ENCODE measurements around the gene PLCE1. TPM values are rescaled to one million over a fixed set of nuclear protein-coding genes. Genes with fewer than 3 reads are reported as not detected.

Gene PLCE1
- total RNA-seq, 2 experiments from 2014 or later, result 0.03 TPM; not detected in 1

DNA sequence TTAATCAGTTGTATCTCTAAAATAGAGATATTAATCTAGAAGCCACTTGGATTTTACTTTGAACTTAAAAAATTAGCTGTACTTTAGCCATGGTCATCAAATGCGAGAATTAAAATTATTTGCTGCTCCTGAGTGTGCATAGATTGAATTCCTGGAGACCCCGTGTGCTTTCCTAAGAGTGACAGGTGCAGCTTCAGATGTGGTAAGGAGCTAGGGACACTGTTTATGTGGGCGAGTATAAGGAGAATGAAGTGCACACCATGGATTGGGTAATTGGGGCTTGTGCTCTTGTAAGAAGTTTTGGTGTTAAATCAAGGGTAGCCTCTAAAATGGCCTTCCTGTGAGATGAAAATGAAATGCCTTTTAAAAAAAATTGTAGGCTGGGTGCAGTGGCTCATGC is 9.8 kb downstream of the PLCE1 start:
- Histone ChIP-seq H3K27me3 (ENCODE audit: control insufficient read depth in 1 of 2, insufficient read depth in 2 of 2, low read length in 2 of 2) (peaks cover 5 to 6% of the 10 kb centered on the region in 2 experiments), H3K36me3 (ENCODE audit: insufficient read depth, low read length) (no peaks in the 10 kb centered on the region), H3K27ac (ENCODE audit: low read depth in 1 of 2, low read length in 2 of 2) (no peak overlapping the region), H3K4me1 (ENCODE audit: insufficient read depth, low read length) (no peaks in the 10 kb centered on the region), H3K9me3 (ENCODE audit: control insufficient read depth in 1 of 2, insufficient read depth in 1 of 2, low read length in 2 of 2) (peaks cover 0 to 4% of the 10 kb centered on the region in 2 experiments), H3K4me3 (ENCODE audit: low read length) (no peak overlapping the region)
- Mint-ChIP-seq H3K4me1 (ENCODE audit: low read depth) (no peaks in the 10 kb centered on the region), H3K36me3 (ENCODE audit: low read depth) (no peaks in the 10 kb centered on the region), H3K4me3 (no peak overlapping the region), H3K9me3 (no peaks in the 10 kb centered on the region), H3K27ac (no peak overlapping the region), H3K27me3 (peaks cover 49% of the 10 kb centered on the region)
- ChIA-PET CTCF (no interaction called here), POLR2A (no interaction called here)
- no peak for DNase-seq
- intact Hi-C loops (cut with DNase I, micrococcal nuclease), result no loop called here
- ATAC-seq (ENCODE audit: poor library complexity), result no peak
- TF ChIP-seq, protein P1, sequence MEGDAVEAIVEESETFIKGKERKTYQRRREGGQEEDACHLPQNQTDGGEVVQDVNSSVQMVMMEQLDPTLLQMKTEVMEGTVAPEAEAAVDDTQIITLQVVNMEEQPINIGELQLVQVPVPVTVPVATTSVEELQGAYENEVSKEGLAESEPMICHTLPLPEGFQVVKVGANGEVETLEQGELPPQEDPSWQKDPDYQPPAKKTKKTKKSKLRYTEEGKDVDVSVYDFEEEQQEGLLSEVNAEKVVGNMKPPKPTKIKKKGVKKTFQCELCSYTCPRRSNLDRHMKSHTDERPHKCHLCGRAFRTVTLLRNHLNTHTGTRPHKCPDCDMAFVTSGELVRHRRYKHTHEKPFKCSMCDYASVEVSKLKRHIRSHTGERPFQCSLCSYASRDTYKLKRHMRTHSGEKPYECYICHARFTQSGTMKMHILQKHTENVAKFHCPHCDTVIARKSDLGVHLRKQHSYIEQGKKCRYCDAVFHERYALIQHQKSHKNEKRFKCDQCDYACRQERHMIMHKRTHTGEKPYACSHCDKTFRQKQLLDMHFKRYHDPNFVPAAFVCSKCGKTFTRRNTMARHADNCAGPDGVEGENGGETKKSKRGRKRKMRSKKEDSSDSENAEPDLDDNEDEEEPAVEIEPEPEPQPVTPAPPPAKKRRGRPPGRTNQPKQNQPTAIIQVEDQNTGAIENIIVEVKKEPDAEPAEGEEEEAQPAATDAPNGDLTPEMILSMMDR (IDR thresholded peaks at IDR 0.05), result no peak

DNA sequence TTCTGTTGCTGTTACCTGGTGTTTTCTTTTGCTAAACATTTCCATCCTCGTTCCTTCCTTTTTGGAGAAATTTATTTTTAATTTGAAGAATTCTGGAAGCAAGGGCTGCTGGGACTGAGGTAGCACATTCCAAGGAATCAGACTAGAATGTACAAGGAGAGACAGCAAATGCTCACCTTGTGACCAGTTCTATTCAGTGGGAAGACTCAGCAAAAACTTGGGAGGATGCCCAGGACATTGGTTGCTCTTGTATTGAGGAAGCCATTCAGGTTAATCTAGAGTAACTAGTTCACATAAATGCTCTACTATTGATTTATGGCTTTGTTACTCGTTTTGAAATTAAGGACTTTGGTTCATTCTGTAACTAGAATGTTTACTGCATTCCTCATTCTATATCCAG is 11.3 kb downstream of the PLCE1 start:
- CTCF ChIA-PET, result no interaction called here
- DNase-seq (no peak), ATAC-seq (ENCODE audit: poor library complexity) (no peak)

DNA sequence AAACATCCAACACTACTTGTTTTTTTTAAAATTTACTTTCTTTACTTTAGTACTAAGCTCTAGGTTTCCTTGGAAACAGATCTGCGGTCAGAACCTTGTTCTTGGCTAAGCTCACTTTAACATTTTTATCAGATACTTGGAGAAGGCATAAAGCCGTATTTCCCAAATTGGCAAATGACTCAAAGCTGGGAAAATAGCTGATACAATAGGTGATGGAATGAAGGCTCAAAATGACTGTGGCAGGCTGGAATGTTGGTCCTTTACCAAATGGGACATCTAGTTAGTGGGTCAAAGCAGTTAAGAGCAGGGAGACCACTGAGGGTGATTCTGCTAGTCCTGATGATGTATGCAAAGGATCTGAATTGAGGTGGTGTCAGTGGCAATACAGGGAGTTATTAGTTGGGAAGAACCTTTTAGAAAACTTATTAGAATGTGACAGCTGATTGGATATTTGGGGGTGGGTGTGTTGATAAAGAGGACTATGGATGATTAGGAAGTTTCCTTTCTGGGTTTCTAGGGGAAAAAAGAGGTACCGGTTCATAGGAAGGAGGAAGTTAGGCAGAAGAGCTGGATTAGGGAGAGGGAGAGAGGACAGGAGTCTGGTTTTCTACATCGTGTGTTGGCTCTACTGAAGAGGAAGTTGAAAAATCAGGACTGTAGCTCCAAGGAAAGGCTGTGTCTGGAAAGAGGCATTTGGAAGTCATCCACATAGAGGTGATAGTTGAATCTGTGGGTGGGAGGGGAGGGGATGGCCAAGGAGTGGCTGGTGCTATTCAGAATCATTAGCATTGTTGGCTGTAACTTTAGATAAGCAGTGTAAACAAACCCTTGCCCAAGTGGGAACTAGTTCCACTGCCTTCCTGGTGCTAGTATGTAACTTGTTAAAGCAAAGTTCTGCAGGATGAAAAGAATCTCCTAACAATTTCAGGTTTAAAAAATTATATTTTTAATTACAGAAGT is 13.1 kb downstream of the PLCE1 start:
- POLR2A ChIA-PET, result no interaction called here
- H3K9me3 Mint-ChIP-seq, result no peaks in the 10 kb centered on the region
- DNase-seq (no peak), ATAC-seq (ENCODE audit: poor library complexity) (no peak)
- CTCF ChIA-PET, result no interaction called here
- no peaks in the 10 kb centered on the region for H3K9me3 ChIP-seq (ENCODE audit: control insufficient read depth in 1 of 2, insufficient read depth in 1 of 2, low read length in 2 of 2)
- H3K4me3 Mint-ChIP-seq, result no peak overlapping the region
- H3K4me1 ChIP-seq (ENCODE audit: insufficient read depth, low read length), result no peaks in the 10 kb centered on the region
- H3K36me3 Mint-ChIP-seq (ENCODE audit: low read depth), result no peaks in the 10 kb centered on the region
- H3K4me3 ChIP-seq (ENCODE audit: low read length), result no peak overlapping the region
- no peaks in the 10 kb centered on the region for H3K36me3 ChIP-seq (ENCODE audit: insufficient read depth, low read length)
- H3K27me3 ChIP-seq (ENCODE audit: control insufficient read depth in 1 of 2, insufficient read depth in 2 of 2, low read length in 2 of 2), result peaks cover 3 to 4% of the 10 kb centered on the region in 2 experiments
- TF ChIP-seq, protein P1 (IDR thresholded peaks at IDR 0.05), result no peak
- H3K27ac ChIP-seq (ENCODE audit: low read depth in 1 of 2, low read length in 2 of 2), result no peak overlapping the region
- peaks cover 32% of the 10 kb centered on the region for H3K27me3 Mint-ChIP-seq
- intact Hi-C loops (cut with DNase I, micrococcal nuclease), result no loop called here
- no peak overlapping the region for H3K27ac Mint-ChIP-seq
- H3K4me1 Mint-ChIP-seq (ENCODE audit: low read depth), result no peaks in the 10 kb centered on the region

More for the DNA sequence above, 11.3 kb downstream of the PLCE1 start:
- Histone ChIP-seq H3K4me1 (ENCODE audit: insufficient read depth, low read length) (no peaks in the 10 kb centered on the region), H3K27me3 (ENCODE audit: control insufficient read depth in 1 of 2, insufficient read depth in 2 of 2, low read length in 2 of 2) (peaks cover 4 to 6% of the 10 kb centered on the region in 2 experiments), H3K4me3 (ENCODE audit: low read length) (no peak overlapping the region), H3K27ac (ENCODE audit: low read depth in 1 of 2, low read length in 2 of 2) (no peak overlapping the region), H3K36me3 (ENCODE audit: insufficient read depth, low read length) (no peaks in the 10 kb centered on the region), H3K9me3 (ENCODE audit: control insufficient read depth in 1 of 2, insufficient read depth in 1 of 2, low read length in 2 of 2) (no peaks in the 10 kb centered on the region)
- POLR2A ChIA-PET, result no interaction called here
- Mint-ChIP-seq H3K4me3 (no peak overlapping the region), H3K27ac (no peak overlapping the region), H3K36me3 (ENCODE audit: low read depth) (no peaks in the 10 kb centered on the region), H3K27me3 (peaks cover 42% of the 10 kb centered on the region), H3K9me3 (no peaks in the 10 kb centered on the region), H3K4me1 (ENCODE audit: low read depth) (no peaks in the 10 kb centered on the region)
- intact Hi-C loops (cut with DNase I, micrococcal nuclease), result no loop called here
- TF ChIP-seq, protein P1 (IDR thresholded peaks at IDR 0.05), result no peak

Data from CD4-positive, alpha-beta T cell (primary cell).